WTC11 (cell line): Measurements from ENCODE around the gene PPP4R2. TPM values are rescaled to one million over a fixed set of nuclear protein-coding genes. Genes with fewer than 3 reads are reported as not detected.
A peak's percentile ranks its signal among the peaks of the same experiment; 100 is the strongest.

Source experiments
- ATAC-seq: fragments of 200-7000 bp; cut with Tn5 transposase; 2 replicates; pipeline ENCODE4 v1.10.0; 2021; ENCODE audit warnings: mild to moderate bottlenecking, moderate library complexity
- CTCF ChIA-PET: fragments of 300-600 bp; sonication (Branson Sonifier 250); formaldehyde crosslinking; loops from one replicate; lab custom pipeline; 2021; ENCODE audit warnings: antibody characterized with exemption; lab: Charles Lee
- POLR2A ChIA-PET: fragments of 350-600 bp; sonication (Branson Sonifier 250); formaldehyde crosslinking; loops from one replicate; lab custom pipeline; 2021; ENCODE audit warnings: antibody characterized with exemption; lab: Charles Lee
- DNase-seq: peaks from one replicate; pipeline ENCODE4 v3.0.0; 2021; ENCODE audit warnings: low spot score
- H3K27ac Mint-ChIP-seq: 2 replicates; pipeline ENCODE4 v1.8.0; 2021; ENCODE audit warnings: mixed read lengths
- H3K27me3 Mint-ChIP-seq: 2 replicates; pipeline ENCODE4 v1.8.0; 2021; ENCODE audit warnings: low read depth, mild to moderate bottlenecking, moderate library complexity, mixed read lengths
- H3K36me3 Mint-ChIP-seq: 2 replicates; pipeline ENCODE4 v1.8.0; 2021; ENCODE audit warnings: mixed read lengths
- H3K4me1 Mint-ChIP-seq: 2 replicates; pipeline ENCODE4 v1.8.0; 2022; ENCODE audit warnings: mixed read lengths
- H3K4me3 Mint-ChIP-seq: 2 replicates; pipeline ENCODE4 v1.8.0; 2021; ENCODE audit warnings: mild to moderate bottlenecking, moderate library complexity, mixed read lengths
- H3K9me3 Mint-ChIP-seq: 2 replicates; pipeline ENCODE4 v1.8.0; 2021; ENCODE audit warnings: mixed read lengths
- CTCF ChIP-seq: fragments of 200-600 bp; IDR thresholded peaks from 2 replicates; pipeline ENCODE4 v1.8.0; 2022; ENCODE audit warnings: antibody characterized with exemption
- E2F5 ChIP-seq: sonication (generic); formaldehyde crosslinking; IDR thresholded peaks from 2 replicates; pipeline ENCODE4 v1.8.1; 2022; ENCODE audit warnings: mild to moderate bottlenecking, moderate library complexity, missing genetic modification reagents
- ESRRA ChIP-seq: sonication (generic); formaldehyde crosslinking; IDR thresholded peaks from 2 replicates; pipeline ENCODE4 v1.8.1; 2022; ENCODE audit warnings: mild to moderate bottlenecking, missing genetic modification reagents, borderline replicate concordance
- FOXK1 ChIP-seq: sonication (generic); formaldehyde crosslinking; IDR thresholded peaks from 2 replicates; pipeline ENCODE4 v1.8.0; 2022; ENCODE audit warnings: mild to moderate bottlenecking, moderate library complexity, missing genetic modification reagents
- FOXP4 ChIP-seq: sonication (generic); formaldehyde crosslinking; IDR thresholded peaks from 2 replicates; pipeline ENCODE4 v1.8.0; 2022; ENCODE audit warnings: mild to moderate bottlenecking, missing genetic modification reagents
- GTF2I ChIP-seq: fragments of 250-450 bp; sonication (Bioruptor Pico); conservative IDR thresholded peaks from 2 replicates; pipeline ENCODE4 v1.4.0; 2021; ENCODE audit warnings: mild to moderate bottlenecking
- RORB ChIP-seq: fragments of 250-450 bp; sonication (Bioruptor Pico); IDR thresholded peaks from 2 replicates; pipeline ENCODE4 v1.9.0; 2021; ENCODE audit warnings: mild to moderate bottlenecking
- SP1 ChIP-seq: sonication (generic); formaldehyde crosslinking; conservative IDR thresholded peaks from 2 replicates; pipeline ENCODE4 v1.8.1; 2022; ENCODE audit warnings: missing genetic modification reagents
- STAT6 ChIP-seq: sonication (generic); formaldehyde crosslinking; conservative IDR thresholded peaks from 2 replicates; pipeline ENCODE4 v1.8.1; 2023; ENCODE audit warnings: mild to moderate bottlenecking, low read depth, missing genetic modification reagents, moderate library complexity
- ZBTB43 ChIP-seq: sonication (generic); formaldehyde crosslinking; IDR thresholded peaks from 2 replicates; pipeline ENCODE4 v1.8.1; 2023; ENCODE audit warnings: mild to moderate bottlenecking, missing genetic modification reagents
- ZNF317 ChIP-seq: sonication (generic); formaldehyde crosslinking; IDR thresholded peaks from 2 replicates; pipeline ENCODE4 v1.8.1; 2023; ENCODE audit warnings: low read depth, mild to moderate bottlenecking, moderate library complexity, missing genetic modification reagents, borderline replicate concordance
- ZNF416 ChIP-seq: fragments of 250-450 bp; sonication (Bioruptor Pico); IDR thresholded peaks from 2 replicates; pipeline ENCODE4 v1.9.0; 2021; ENCODE audit warnings: mild to moderate bottlenecking, inconsistent platforms
- ZNF423 ChIP-seq: fragments of 250-450 bp; sonication (Bioruptor Pico); IDR thresholded peaks from 2 replicates; pipeline ENCODE4 v2.1.2; 2022; ENCODE audit warnings: mild to moderate bottlenecking, moderate library complexity
- total RNA-seq: library from RNA; stranded (reverse); gene quantifications from 3 replicates; pipeline ENCODE4 v1.2.3, GENCODE V29; 2021
- TF ChIP-seq, protein P1 (sequence below): sonication (generic); formaldehyde crosslinking; IDR thresholded peaks from 2 replicates; pipeline ENCODE4 v1.8.0; 2022; ENCODE audit warnings: mild to moderate bottlenecking, missing genetic modification reagents
- TF ChIP-seq, protein P2 (sequence below): fragments of 250-450 bp; sonication (Bioruptor Pico); IDR thresholded peaks from 2 replicates; pipeline ENCODE4 v1.9.0; 2021; ENCODE audit warnings: mild to moderate bottlenecking
- TF ChIP-seq, protein P3 (sequence below): sonication (generic); formaldehyde crosslinking; IDR thresholded peaks from 2 replicates; pipeline ENCODE4 v1.8.1; 2022; ENCODE audit warnings: low read depth, mild to moderate bottlenecking, moderate library complexity, missing genetic modification reagents, borderline replicate concordance
- TF ChIP-seq, protein P4 (sequence below): fragments of 250-450 bp; sonication (Bioruptor Pico); IDR thresholded peaks from 2 replicates; pipeline ENCODE4 v1.9.0; 2021; ENCODE audit warnings: mild to moderate bottlenecking

Gene PPP4R2
- total RNA-seq, 1 experiment from 2014 or later, result 78.1 TPM

DNA sequence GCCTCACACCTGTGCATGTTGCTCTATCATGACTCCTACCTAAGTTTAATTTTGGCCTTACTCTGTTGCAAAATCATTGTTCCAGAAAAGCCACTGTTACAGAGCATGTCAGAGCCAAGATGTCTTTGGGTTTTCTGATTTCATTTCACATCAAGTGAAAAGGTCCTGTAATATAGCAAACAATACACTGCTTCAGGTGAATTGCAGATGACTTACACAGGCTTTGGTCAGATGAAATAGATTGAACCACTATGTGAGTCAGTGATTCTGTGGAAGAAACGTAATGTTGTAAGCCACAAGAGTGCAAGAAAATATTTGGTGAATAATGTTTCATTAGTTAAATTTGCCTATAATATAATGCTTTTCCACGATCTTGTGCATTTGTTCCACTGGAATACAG lies 87.6 kb downstream of the PPP4R2 start (continued):
- TF ChIP-seq FOXP4 (CRISPR knock-in tag) (no peak), ZBTB43 (CRISPR knock-in tag) (no peak), ESRRA (no peak), RORB (CRISPR knock-in tag) (no peak)
- TF ChIP-seq, protein P1, sequence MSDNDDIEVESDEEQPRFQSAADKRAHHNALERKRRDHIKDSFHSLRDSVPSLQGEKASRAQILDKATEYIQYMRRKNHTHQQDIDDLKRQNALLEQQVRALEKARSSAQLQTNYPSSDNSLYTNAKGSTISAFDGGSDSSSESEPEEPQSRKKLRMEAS (CRISPR knock-in tag), result no peak
- TF ChIP-seq, protein P2, sequence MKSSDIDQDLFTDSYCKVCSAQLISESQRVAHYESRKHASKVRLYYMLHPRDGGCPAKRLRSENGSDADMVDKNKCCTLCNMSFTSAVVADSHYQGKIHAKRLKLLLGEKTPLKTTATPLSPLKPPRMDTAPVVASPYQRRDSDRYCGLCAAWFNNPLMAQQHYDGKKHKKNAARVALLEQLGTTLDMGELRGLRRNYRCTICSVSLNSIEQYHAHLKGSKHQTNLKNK (CRISPR knock-in tag), result no peak
- TF ChIP-seq, all 79 proteins: peak for 0

- Mint-ChIP-seq H3K27me3 (no peaks in the 10 kb centered on the region), H3K9me3 (no peaks in the 10 kb centered on the region), H3K27ac (no peak overlapping the region), H3K4me1 (no peaks in the 10 kb centered on the region), H3K4me3 (no peak overlapping the region), H3K36me3 (no peaks in the 10 kb centered on the region)
- ChIA-PET POLR2A (no interaction called here), CTCF (interaction anchor here (0.7 to 1.0 kb wide), 2 partner anchors 9 to 234 kb away, joined by 4 to 5 read pairs; no protein-coding TSS in a partner anchor)
- TF ChIP-seq, protein P3, sequence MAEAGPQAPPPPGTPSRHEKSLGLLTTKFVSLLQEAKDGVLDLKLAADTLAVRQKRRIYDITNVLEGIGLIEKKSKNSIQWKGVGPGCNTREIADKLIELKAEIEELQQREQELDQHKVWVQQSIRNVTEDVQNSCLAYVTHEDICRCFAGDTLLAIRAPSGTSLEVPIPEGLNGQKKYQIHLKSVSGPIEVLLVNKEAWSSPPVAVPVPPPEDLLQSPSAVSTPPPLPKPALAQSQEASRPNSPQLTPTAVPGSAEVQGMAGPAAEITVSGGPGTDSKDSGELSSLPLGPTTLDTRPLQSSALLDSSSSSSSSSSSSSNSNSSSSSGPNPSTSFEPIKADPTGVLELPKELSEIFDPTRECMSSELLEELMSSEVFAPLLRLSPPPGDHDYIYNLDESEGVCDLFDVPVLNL (CRISPR knock-in tag), result no peak
- TF ChIP-seq FOXK1 (CRISPR knock-in tag), result no peak
- TF ChIP-seq ZNF416 (CRISPR knock-in tag), result no peak
- peak; percentile 56 for TF ChIP-seq CTCF
- DNase-seq (peak; percentile 55), ATAC-seq (peak; percentile 71)
Measured at GRCh38 chr3:73086071-73086494, 89.5 kb downstream of the PPP4R2 start.

- POLR2A ChIA-PET, result no interaction called here
- no peak overlapping the region for H3K4me3 Mint-ChIP-seq
- peak overlapping the region; percentile 61 for H3K27ac Mint-ChIP-seq
- no peaks in the 10 kb centered on the region; the same call in 1 of the 2 replicates for H3K27me3 Mint-ChIP-seq
- DNase-seq (no peak), ATAC-seq (peak; percentile 25)
- H3K36me3 Mint-ChIP-seq, result no peaks in the 10 kb centered on the region
- CTCF ChIA-PET, result interaction anchor here (1.0 to 1.5 kb wide), 3 partner anchors 7 to 201 kb away, joined by 4 to 6 read pairs (median 5); no protein-coding TSS in a partner anchor
- peaks cover 14% of the 10 kb centered on the region for H3K4me1 Mint-ChIP-seq
- no peaks in the 10 kb centered on the region for H3K9me3 Mint-ChIP-seq
- TF ChIP-seq E2F5 (CRISPR knock-in tag), result no peak
- TF ChIP-seq GTF2I (CRISPR knock-in tag), result no peak
- TF ChIP-seq STAT6 (CRISPR knock-in tag), result no peak
- TF ChIP-seq ZNF317, result no peak
- TF ChIP-seq SP1 (CRISPR knock-in tag), result no peak
- TF ChIP-seq, protein P4, sequence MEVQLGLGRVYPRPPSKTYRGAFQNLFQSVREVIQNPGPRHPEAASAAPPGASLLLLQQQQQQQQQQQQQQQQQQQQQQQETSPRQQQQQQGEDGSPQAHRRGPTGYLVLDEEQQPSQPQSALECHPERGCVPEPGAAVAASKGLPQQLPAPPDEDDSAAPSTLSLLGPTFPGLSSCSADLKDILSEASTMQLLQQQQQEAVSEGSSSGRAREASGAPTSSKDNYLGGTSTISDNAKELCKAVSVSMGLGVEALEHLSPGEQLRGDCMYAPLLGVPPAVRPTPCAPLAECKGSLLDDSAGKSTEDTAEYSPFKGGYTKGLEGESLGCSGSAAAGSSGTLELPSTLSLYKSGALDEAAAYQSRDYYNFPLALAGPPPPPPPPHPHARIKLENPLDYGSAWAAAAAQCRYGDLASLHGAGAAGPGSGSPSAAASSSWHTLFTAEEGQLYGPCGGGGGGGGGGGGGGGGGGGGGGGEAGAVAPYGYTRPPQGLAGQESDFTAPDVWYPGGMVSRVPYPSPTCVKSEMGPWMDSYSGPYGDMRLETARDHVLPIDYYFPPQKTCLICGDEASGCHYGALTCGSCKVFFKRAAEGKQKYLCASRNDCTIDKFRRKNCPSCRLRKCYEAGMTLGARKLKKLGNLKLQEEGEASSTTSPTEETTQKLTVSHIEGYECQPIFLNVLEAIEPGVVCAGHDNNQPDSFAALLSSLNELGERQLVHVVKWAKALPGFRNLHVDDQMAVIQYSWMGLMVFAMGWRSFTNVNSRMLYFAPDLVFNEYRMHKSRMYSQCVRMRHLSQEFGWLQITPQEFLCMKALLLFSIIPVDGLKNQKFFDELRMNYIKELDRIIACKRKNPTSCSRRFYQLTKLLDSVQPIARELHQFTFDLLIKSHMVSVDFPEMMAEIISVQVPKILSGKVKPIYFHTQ, result no peak
- TF ChIP-seq, protein P3 (CRISPR knock-in tag), result no peak
- TF ChIP-seq ZNF423 (CRISPR knock-in tag), result no peak
- no peak for TF ChIP-seq RORB (CRISPR knock-in tag)
Measured at GRCh38 chr3:73094129-73094528, 97.5 kb downstream of the PPP4R2 start.
